Effector CD4-positive, alpha-beta T cell (primary cell): ENCODE data around the gene TMCO6.

Source experiments
- DNase-seq: peaks from one replicate; pipeline ENCODE4 v3.0.0-alpha.2; 2020

The TMCO6 gene

GRCh38 chr5:140674211-140674610 lies 35.0 kb downstream of the TMCO6 start:
- no peak for DNase-seq

DNA sequence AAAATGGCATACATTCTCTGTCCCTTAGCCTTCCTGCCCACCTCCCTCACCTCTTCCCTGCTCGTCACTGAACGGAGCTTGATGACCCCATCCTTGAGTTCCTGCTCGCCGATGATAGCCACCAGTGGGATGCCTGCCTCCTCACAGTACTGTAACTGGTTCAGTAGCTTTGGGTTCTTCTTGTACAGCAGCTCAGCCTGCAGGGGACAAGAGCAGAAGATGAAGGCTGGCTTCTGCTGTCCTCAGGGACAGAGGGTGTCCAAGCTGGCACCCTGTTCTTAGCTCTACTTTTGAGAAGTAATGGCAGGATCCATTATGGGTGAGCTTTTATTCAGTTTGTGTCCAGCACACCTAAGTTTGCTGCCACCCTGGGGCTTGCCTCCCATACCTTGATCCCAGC lies 35.4 kb downstream of the TMCO6 start:
- no peak for DNase-seq

GRCh38 chr5:140677947-140678346 lies 38.7 kb downstream of the TMCO6 start:
- DNase-seq = no peak

GRCh38 chr5:140678993-140679392 lies 39.7 kb downstream of the TMCO6 start:
- no peak for DNase-seq

GRCh38 chr5:140690376-140690932 lies 51.2 kb downstream of the TMCO6 start:
- DNase-seq = no peak

DNA sequence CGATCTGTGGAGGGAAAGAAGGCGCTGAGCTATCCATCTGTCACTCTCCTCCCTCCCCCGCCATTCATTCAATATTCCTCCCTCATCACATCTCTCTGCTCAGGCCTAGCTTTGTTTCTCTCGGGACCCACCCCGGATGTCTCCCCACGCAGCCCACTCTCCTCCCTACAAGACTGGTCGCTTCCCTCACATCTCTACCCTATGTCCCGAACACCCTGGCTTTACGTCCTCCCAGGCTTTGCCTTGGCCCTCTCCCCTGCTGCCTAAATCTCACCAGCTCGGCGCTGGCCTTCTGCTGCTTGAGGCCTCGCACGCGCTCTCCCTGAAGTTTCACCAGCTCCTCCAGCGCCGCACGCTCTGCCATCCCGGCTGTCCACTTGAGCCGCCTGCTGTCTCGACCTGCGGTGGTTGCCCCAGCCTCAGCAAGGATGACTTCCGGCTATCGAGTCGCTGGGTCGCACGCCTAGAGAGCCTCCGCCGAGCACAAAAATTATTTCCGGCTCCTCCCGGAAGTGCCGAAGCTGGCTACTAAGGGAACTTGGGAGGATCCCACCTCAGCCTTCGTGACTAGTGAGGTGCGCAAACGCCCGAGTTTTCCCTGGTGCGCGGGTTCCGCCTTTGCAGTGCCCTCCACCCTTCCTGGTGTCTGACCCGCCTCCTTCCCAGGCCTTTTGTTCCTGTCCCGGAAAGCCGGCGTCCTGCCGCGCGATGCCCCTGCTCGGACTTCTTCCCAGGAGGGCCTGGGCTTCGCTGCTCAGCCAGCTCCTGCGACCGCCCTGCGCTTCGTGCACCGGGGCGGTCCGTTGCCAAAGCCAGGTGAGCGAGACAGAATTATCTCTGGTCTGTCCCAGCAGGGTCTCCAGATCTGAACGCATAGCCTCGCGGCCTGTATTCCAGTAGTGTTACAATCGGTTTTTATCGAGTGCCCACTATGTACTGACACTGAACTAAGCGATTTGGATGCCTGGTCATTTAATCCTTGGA lies 52.0 kb downstream of the TMCO6 start, which contains the start of the genes HARS1 and HARS2:
Gene HARS1, minus strand, starts transcription at position 430 of the 984 bp plus-strand sequence. Its CDS starts 66 bp downstream, at position 364.
Gene HARS2, plus strand, starts transcription at position 515 of the 984 bp plus-strand sequence. Its CDS starts 194 bp downstream, at position 709.
- peak; percentile 78 for DNase-seq

GRCh38 chr5:140694276-140694675 lies 55.0 kb downstream of the TMCO6 start:
- no peak for DNase-seq
